AG09309 (cell line): ENCODE results near the gene PSMG1.
"Not testable (repeated sequence)": the region's sequence is repeated elsewhere in the genome, so short reads cannot be mapped to it uniquely, and the experiment has no call there.

ENCODE experiments used
- DNase-seq: peaks from one replicate; pipeline ENCODE4 v3.0.0-alpha.2; 2010; ENCODE audit warnings: low read depth
- H3K4me3 ChIP-seq: 2 replicates; pipeline ENCODE4 v1.5.1; 2011; ENCODE audit warnings: mild to moderate bottlenecking, low read depth, low read length, moderate library complexity; ENCODE audit not compliant: control insufficient read depth
- TF ChIP-seq, protein P1 (sequence below): IDR thresholded peaks from 2 replicates; pipeline ENCODE4 v1.5.1; 2011; ENCODE audit warnings: mild to moderate bottlenecking, low read depth, low read length, inconsistent platforms; ENCODE audit not compliant: insufficient read depth, control insufficient read depth; ENCODE audit errors: missing control alignments

PSMG1 gene

DNA sequence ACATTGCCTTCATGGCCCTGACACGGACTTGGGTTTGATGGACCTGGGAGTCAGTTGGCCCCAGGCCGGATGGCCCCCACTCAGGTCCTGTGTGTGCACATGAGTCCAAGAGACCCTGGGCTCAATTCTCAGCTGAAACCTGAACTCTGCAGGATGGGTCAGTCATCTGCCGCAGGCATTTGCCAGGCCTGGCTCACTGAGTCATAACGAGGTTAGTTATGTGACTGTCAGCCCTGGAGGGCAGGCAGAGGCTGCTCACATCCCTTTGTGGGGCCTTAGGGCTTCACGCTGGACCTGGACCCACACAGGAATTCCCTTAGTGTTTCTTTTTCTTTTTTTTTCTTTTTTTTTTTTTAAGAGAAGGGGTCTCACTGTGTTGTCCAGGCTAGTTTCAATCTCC lies 46.5 kb downstream of the PSMG1 start:
- H3K4me3 ChIP-seq: no peak overlapping the region
- DNase-seq: no peak
- TF ChIP-seq, protein P1, sequence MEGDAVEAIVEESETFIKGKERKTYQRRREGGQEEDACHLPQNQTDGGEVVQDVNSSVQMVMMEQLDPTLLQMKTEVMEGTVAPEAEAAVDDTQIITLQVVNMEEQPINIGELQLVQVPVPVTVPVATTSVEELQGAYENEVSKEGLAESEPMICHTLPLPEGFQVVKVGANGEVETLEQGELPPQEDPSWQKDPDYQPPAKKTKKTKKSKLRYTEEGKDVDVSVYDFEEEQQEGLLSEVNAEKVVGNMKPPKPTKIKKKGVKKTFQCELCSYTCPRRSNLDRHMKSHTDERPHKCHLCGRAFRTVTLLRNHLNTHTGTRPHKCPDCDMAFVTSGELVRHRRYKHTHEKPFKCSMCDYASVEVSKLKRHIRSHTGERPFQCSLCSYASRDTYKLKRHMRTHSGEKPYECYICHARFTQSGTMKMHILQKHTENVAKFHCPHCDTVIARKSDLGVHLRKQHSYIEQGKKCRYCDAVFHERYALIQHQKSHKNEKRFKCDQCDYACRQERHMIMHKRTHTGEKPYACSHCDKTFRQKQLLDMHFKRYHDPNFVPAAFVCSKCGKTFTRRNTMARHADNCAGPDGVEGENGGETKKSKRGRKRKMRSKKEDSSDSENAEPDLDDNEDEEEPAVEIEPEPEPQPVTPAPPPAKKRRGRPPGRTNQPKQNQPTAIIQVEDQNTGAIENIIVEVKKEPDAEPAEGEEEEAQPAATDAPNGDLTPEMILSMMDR: no peak

DNA sequence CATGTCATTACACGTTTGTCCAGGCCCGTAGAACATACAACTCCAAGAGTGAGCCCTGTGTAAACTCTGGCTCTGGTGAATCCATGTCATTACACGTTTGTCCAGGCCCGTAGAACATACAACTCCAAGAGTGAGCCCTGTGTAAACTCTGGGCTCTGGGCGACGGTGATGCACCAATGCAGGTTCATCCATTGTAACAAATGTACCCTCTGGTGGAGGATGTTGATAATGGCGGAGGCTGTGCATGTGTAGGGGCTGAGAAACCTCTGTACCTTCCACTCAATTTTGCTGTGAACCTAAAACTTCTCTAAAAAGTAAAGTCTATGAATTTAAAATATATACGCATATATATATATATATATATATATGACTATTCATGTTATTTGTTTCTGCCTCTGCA lies 47.1 kb downstream of the PSMG1 start:
- TF ChIP-seq, protein P1: peak; percentile 34
- H3K4me3 ChIP-seq, DNase-seq: not testable (repeated sequence)

DNA sequence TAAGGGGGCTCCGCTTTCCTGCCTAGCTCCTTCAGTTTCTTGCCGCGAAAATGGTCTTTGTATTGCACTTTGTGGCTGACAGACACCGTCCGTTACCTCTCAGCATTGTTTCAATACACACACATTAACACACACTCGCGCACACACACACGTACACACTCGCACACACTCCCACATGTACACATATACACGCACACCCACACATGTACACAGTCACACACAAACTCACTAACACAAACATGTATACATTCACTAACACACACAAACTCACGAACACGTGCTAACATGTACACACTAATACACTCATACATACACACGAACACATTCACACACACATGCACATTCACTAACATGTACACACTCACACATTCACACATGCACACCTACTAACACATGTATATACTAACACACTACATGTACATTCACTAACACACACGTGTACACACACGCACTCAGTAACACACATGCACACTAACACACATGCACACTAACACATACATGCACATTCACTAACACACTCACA lies 48.9 kb downstream of the PSMG1 start:
- H3K4me3 ChIP-seq: no peak overlapping the region
- no peak for DNase-seq
- TF ChIP-seq, protein P1: no peak

DNA sequence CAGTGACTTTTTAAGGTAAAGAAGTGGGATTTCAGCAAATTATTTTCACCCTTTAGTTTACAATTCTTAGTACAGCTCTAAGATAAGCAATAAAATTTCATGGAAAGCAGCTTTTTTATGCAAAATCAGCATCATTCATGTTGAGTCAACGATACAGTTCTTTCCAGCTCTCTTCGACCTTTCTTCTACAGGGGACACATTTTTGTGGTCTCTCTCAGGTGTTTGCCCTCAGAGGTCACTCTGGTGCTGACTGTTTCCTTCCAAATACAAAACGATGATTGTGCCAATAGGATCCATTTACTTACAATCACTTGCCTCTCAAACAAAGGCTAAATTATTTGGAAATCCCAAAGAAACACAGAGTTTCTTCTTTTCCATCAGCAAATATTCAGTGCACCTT lies 51.0 kb downstream of the PSMG1 start:
- TF ChIP-seq, protein P1: no peak
- no peak overlapping the region for H3K4me3 ChIP-seq
- no peak for DNase-seq

DNA sequence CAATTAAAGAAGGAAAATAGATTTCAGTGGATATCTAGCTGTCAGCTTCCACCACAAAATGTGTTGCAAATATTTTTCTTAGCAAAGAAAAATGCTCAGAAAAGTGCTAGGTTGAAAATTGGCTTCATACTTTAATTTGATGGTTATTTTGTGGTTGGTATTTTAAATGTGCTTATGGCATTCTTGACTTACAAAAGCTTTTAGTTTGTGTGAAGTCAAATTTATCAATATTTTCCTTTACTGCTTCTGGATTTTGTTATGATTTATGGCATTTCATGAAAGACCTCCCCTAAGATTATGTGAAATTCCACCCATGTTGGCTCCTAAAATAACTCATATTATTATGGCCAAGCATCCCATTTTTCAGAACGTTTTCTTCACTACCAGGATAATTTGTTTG lies 51.5 kb downstream of the PSMG1 start:
- TF ChIP-seq, protein P1: no peak
- no peak overlapping the region for H3K4me3 ChIP-seq
- no peak for DNase-seq

DNA sequence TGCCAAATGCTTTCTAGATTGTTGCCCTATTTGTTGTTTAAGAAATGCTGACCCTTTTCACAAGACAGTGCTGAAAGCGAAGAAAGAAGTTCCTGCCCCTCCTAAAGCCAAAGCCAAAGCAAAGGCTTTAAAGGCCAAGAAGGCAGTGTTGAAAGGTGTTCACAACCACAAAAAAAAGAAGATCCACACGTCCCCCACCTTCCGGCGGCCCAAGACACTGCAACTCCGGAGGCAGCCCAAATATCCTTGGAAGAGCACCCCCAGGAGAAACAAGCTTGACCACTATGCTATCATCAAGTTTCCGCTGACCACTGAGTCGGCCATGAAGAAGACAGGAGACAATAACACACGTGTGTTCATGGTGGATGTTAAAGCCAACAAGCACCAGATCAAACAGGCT lies 55.7 kb downstream of the PSMG1 start:
- TF ChIP-seq, protein P1: no peak
- no peak for DNase-seq
- H3K4me3 ChIP-seq: no peak overlapping the region

DNA sequence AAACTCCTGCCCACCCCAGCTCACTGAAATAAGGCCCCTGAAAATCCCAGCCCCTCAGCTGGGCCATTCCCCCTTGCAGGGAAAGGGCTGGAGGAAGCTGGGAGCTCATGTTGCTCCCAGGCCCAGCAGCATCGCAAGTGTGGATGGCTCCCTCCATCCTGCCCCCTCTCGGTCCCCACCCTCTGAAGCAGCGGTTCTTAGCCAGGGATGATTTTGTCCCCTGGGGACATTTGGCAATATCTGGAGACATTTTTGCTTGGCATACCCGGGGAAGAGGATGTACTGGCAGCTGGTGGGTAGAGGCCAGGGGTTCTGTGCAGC lies 56.8 kb downstream of the PSMG1 start:
- TF ChIP-seq, protein P1: no peak
- H3K4me3 ChIP-seq: no peak overlapping the region

More for the DNA sequence above, 56.8 kb downstream of the PSMG1 start:
- no peak for DNase-seq
